Calu3 (cell line): ENCODE data around the gene PPP2R5E. TPM values are rescaled to one million over a fixed set of nuclear protein-coding genes. Genes with fewer than 3 reads are reported as not detected.

ENCODE experiments used
- BruUV-seq: library from RNA; stranded (reverse); fragments of 400-500 nt; replicated peaks from 2 replicates; lab custom pipeline; 2021; lab: Mats Ljungman, UMichigan
- CTCF ChIA-PET: fragments of 300-600 bp; sonication (Branson Sonifier 250); formaldehyde crosslinking; loops from one replicate; lab custom pipeline; 2022; ENCODE audit warnings: antibody characterized with exemption; lab: Charles Lee
- DNase-seq: peaks from one replicate; pipeline ENCODE4 v3.0.0; 2022
- H3K27ac Mint-ChIP-seq: one replicate; pipeline ENCODE4 v1.8.0; 2022; ENCODE audit warnings: mixed read lengths; ENCODE audit not compliant: unreplicated experiment
- H3K27me3 Mint-ChIP-seq: one replicate; pipeline ENCODE4 v1.8.0; 2022; ENCODE audit warnings: mixed read lengths; ENCODE audit not compliant: unreplicated experiment
- H3K36me3 Mint-ChIP-seq: one replicate; pipeline ENCODE4 v1.8.0; 2022; ENCODE audit warnings: mild to moderate bottlenecking, moderate library complexity, mixed read lengths; ENCODE audit not compliant: insufficient read depth, unreplicated experiment
- H3K4me1 Mint-ChIP-seq: one replicate; pipeline ENCODE4 v1.8.0; 2022; ENCODE audit warnings: mild to moderate bottlenecking, low read depth, mixed read lengths; ENCODE audit not compliant: unreplicated experiment
- H3K4me3 Mint-ChIP-seq: one replicate; pipeline ENCODE4 v1.8.0; 2022; ENCODE audit warnings: mild to moderate bottlenecking, low read depth, moderate library complexity, mixed read lengths; ENCODE audit not compliant: unreplicated experiment
- H3K9me3 Mint-ChIP-seq: one replicate; pipeline ENCODE4 v1.8.0; 2022; ENCODE audit warnings: low read depth, mixed read lengths; ENCODE audit not compliant: unreplicated experiment
- intact Hi-C: fragments of 100-400 bp; cut with micrococcal nuclease; formaldehyde crosslinking; loops from one replicate; pipeline ENCODE4 v1.10.0; 2022; ENCODE audit not compliant: unreplicated experiment
- total RNA-seq: library from RNA; stranded (reverse); gene quantifications from 2 replicates; pipeline ENCODE4 v1.2.3, GENCODE V29; 2022
- TF ChIP-seq, protein P1 (sequence below): fragments of 200-600 bp; IDR thresholded peaks from one replicate; pipeline ENCODE4 v1.8.0; 2022; ENCODE audit warnings: antibody characterized with exemption; ENCODE audit not compliant: unreplicated experiment

Gene PPP2R5E
- total RNA-seq, 1 experiment from 2014 or later = 52.5 TPM

DNA sequence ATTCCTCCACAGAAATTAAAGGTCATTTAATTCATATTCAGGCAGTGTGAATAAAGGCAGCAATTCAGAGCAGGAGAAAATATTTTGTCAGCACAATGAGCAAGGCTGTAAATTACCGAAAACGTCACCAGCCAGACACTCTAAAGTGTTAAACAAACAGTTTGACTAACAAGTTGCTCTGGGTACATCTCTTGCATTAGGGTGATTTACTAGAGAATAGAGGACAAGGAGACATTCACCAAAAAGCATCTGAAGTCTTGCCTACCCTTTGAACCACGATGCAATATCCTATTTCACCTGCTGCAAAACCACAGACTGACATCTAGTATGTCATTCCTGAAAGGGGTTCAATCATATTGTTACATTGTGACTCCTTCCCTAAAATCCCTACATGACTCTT, 197.4 kb downstream of the PPP2R5E start:
- Mint-ChIP-seq H3K4me3 (no peak overlapping the region), H3K4me1 (no peaks in the 10 kb centered on the region), H3K27ac (no peak overlapping the region), H3K27me3 (peaks cover 36% of the 10 kb centered on the region), H3K9me3 (no peaks in the 10 kb centered on the region), H3K36me3 (peaks cover 5% of the 10 kb centered on the region)
- CTCF ChIA-PET = no interaction called here
- intact Hi-C loops = no loop called here
- BruUV-seq = no TSS peak
- TF ChIP-seq, protein P1, sequence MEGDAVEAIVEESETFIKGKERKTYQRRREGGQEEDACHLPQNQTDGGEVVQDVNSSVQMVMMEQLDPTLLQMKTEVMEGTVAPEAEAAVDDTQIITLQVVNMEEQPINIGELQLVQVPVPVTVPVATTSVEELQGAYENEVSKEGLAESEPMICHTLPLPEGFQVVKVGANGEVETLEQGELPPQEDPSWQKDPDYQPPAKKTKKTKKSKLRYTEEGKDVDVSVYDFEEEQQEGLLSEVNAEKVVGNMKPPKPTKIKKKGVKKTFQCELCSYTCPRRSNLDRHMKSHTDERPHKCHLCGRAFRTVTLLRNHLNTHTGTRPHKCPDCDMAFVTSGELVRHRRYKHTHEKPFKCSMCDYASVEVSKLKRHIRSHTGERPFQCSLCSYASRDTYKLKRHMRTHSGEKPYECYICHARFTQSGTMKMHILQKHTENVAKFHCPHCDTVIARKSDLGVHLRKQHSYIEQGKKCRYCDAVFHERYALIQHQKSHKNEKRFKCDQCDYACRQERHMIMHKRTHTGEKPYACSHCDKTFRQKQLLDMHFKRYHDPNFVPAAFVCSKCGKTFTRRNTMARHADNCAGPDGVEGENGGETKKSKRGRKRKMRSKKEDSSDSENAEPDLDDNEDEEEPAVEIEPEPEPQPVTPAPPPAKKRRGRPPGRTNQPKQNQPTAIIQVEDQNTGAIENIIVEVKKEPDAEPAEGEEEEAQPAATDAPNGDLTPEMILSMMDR = no peak
- no peak for DNase-seq

DNA sequence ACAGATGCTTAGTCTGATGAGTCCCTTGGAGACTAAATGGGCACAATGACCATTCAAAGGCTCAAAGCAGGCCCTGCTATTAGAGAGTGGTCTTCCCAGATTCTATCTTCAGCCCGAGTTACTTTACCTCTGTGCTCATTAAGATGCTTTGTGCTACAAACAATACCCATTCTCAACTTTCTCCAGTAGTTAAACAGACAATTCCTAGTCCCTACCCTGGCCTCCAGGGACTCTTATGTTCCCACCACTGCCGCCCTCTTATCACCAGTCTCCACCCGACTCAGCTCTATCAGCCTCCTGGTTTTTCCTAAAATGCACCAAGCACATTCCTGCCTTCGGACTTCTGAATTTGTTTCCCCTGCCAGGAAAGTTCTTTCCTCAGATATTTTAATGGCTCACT, 198.8 kb downstream of the PPP2R5E start:
- TF ChIP-seq, protein P1 = no peak
- H3K27me3 Mint-ChIP-seq = peaks cover 47% of the 10 kb centered on the region
- H3K36me3 Mint-ChIP-seq = peaks cover 5% of the 10 kb centered on the region
- BruUV-seq = no TSS peak
- H3K4me3 Mint-ChIP-seq = no peak overlapping the region
- CTCF ChIA-PET = no interaction called here
- DNase-seq = no peak
- no peak overlapping the region for H3K27ac Mint-ChIP-seq
- intact Hi-C loops = no loop called here
- H3K9me3 Mint-ChIP-seq = no peaks in the 10 kb centered on the region
- H3K4me1 Mint-ChIP-seq = no peaks in the 10 kb centered on the region

DNA sequence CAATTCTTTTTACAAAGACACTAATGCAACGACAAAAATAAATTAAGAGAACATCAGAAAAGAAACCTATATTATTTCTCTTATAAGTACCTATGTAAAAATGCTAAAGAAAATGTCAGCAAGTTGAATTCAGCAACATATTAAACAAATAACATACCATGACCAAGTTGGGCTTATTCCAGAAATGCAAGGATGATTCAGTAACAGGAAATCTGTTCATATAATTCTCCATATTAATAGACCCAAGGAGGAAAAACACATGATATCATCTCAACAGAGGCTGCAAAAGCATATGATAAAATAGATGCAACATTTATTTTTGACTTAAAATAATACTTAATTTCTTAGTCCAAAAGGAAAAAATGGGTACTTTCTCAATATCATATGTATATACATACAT, 199.3 kb downstream of the PPP2R5E start:
- TF ChIP-seq, protein P1 = no peak
- no peaks in the 10 kb centered on the region for H3K9me3 Mint-ChIP-seq
- H3K36me3 Mint-ChIP-seq = peaks cover 5% of the 10 kb centered on the region
- BruUV-seq = no TSS peak
- no peak overlapping the region for H3K4me3 Mint-ChIP-seq
- DNase-seq = no peak
- H3K27ac Mint-ChIP-seq = no peak overlapping the region
- H3K27me3 Mint-ChIP-seq = peaks cover 47% of the 10 kb centered on the region
- H3K4me1 Mint-ChIP-seq = no peaks in the 10 kb centered on the region
- intact Hi-C loops = no loop called here
- CTCF ChIA-PET = no interaction called here

DNA sequence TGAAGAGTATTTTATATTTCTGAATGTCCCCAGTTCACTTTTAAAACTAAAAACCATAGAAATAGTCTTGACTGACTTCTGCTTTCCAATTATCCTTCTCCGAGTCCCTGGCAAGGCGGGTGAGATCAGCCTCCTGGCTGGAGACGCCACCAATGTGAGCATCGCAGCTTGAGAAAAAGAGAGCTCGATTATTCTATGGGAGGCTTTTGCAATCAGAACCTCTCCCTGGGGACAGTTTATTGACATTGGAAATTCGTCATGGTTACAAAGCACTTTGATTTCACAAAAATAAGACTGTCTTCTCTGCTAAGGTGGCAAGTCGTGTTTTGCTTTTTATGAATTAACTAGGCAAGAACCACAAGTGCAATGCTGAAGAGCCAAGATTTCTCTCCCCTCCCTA, 200.8 kb downstream of the PPP2R5E start:
- Mint-ChIP-seq H3K4me3 (no peak overlapping the region), H3K27me3 (peaks cover 35% of the 10 kb centered on the region), H3K9me3 (no peaks in the 10 kb centered on the region), H3K27ac (no peak overlapping the region), H3K36me3 (peaks cover 5% of the 10 kb centered on the region), H3K4me1 (no peaks in the 10 kb centered on the region)
- TF ChIP-seq, protein P1 = no peak
- no TSS peak for BruUV-seq
- intact Hi-C loops = no loop called here
- CTCF ChIA-PET = no interaction called here
- DNase-seq = no peak
